ENCODE measurements around the gene JMJD7. TPM values are rescaled to one million over a fixed set of nuclear protein-coding genes. Genes with fewer than 3 reads are reported as not detected.

The JMJD7 gene
- total RNA-seq (2011; cell fraction: chromatin; rRNA removed; ENCODE audit: low replicate concordance), result 7.0 and 13.8 TPM in 2 replicates
- total RNA-seq (2011; cell fraction: nucleolus; rRNA removed), result 7.2 and 8.5 TPM in 2 replicates
- 12.6 and 15.4 TPM in 2 replicates for total RNA-seq (2011; cell fraction: nucleoplasm; rRNA removed)
- total RNA-seq (2014; rRNA removed) (6.1 and 11.3 TPM in 2 replicates), total RNA-seq (2014; rRNA removed; fragmentation: Illumina TruSeq; extraction: Trizol) (3.2 and 3.8 TPM in 2 replicates), total RNA-seq (2015; rRNA removed; fragmentation: Illumina TruSeq; extraction: Trizol) (4.3 and 5.3 TPM in 2 replicates), total RNA-seq (2021) (12.2 and 13.1 TPM in 2 replicates), polyA plus RNA-seq (2011; rRNA removed) (7.9 and 8.8 TPM in 2 replicates), polyA plus RNA-seq (2014; fragmentation: Illumina TruSeq; extraction: Trizol) (6.8 and 9.4 TPM in 2 replicates), polyA plus RNA-seq (2014; fragmentation: Nextera tagmentation; extraction: Ambion mirVana) (1 to 10 TPM; 1.2 to 2.9 TPM), polyA plus RNA-seq (2014; rRNA removed) (9.7 and 13.9 TPM in 2 replicates), polyA minus RNA-seq (2011; rRNA and poly(A)+ RNA removed) (0.60 and 3.0 TPM in 2 replicates), Bru-seq, nascent RNA (percentile 64 among the genes with signal in this experiment), BruChase-seq, experiment 1, labeled RNA remaining after a 2-hour chase (percentile 62 among the genes with signal in this experiment), BruChase-seq, experiment 2, labeled RNA remaining after a 6-hour chase (percentile 67 among the genes with signal in this experiment)
- 8.0 and 19.6 TPM in 2 replicates for polyA plus RNA-seq (2011; cell fraction: cytosol; rRNA removed)
- 18.0 and 36.7 TPM in 2 replicates for polyA plus RNA-seq (2011; cell fraction: nucleus; rRNA removed)
- polyA plus RNA-seq (2012), result 7.7 and 16.3 TPM in 2 replicates
- 4.1 and 4.4 TPM in 2 replicates for polyA minus RNA-seq (2011; cell fraction: cytosol; rRNA and poly(A)+ RNA removed)
- 4.0 and 4.7 TPM in 2 replicates for polyA minus RNA-seq (2011; cell fraction: nucleus; rRNA and poly(A)+ RNA removed)
- long read RNA-seq, experiment 1, transcript JMJD7-201 (8 exons, 1,416 nt), result major isoform, 13 of 15 reads
- long read RNA-seq, experiment 1, partial matches to known transcripts, result 0 of 15 reads
- long read RNA-seq, experiment 1, other reads (novel, unspliced or antisense), result 1 of 15 reads
- long read RNA-seq, experiment 2, partial matches to known transcripts, result 3 of 7 reads
- long read RNA-seq, experiment 2, other reads (novel, unspliced or antisense), result 1 of 7 reads
- long read RNA-seq, experiment 3, transcript JMJD7-201 (8 exons, 1,416 nt), result major isoform, 7 of 10 reads
- long read RNA-seq, experiment 3, partial matches to known transcripts, result 0 of 10 reads
- long read RNA-seq, experiment 3, other reads (novel, unspliced or antisense), result 0 of 10 reads

- H3K9me1 ChIP-seq (ENCODE audit: control insufficient read depth, insufficient read depth, low read length), result no peaks in the 10 kb centered on the region
- ChIA-PET POLR2A (interaction anchor here (0.6 to 1.0 kb wide), 3 partner anchors 13 to 27 kb away, joined by 3 read pairs; no protein-coding TSS in a partner anchor), CTCF (ENCODE audit: low intra/inter-chr PET ratio) (interaction anchor here (0.6 kb wide), 1 partner anchor 508 kb away, joined by 4 read pairs; no protein-coding TSS in a partner anchor)
- H3K36me3 ChIP-seq (ENCODE audit: control insufficient read depth, insufficient read depth, low read length), result peaks cover 10% of the 10 kb centered on the region; the same call in 1 of the 3 replicates
- intact Hi-C loops (cut with micrococcal nuclease), result no loop called here
- H3K27me3 ChIP-seq (ENCODE audit: control insufficient read depth in 2 of 2, insufficient read depth in 2 of 2, low read length in 2 of 2), result no peaks in the 10 kb centered on the region
- peak; percentile 90 to 100 (median 99) for DNase-seq (ENCODE audit: extremely low read depth in 1 of 4, low spot score in 3 of 4)
- H2AFZ ChIP-seq (ENCODE audit: low read depth, low read length), result peak within 1 kb of the TSS; percentile 91
- BruUV-seq (replicated peaks), result TSS peak; percentile 67
- no peaks in the 10 kb centered on the region for H3K9me3 ChIP-seq (replicated peaks; ENCODE audit: control insufficient read depth, insufficient read depth, low read depth, low read length)
- peak within 1 kb of the TSS; percentile 52 for H3K4me3 ChIP-seq
- in situ Hi-C loops (cut with MboI), result no loop called here
- peak within 1 kb of the TSS; percentile 87 for H3K4me2 ChIP-seq (ENCODE audit: insufficient read depth, low read length)
- 0 out of 2 replicates have a peak, but pooled peaks cover 3% of the 10 kb centered on the region for H4K20me1 ChIP-seq (replicated peaks; ENCODE audit: control insufficient read depth, insufficient read depth, low read length)
- peak within 1 kb of the TSS; percentile 65 to 98 for H3K9ac ChIP-seq (ENCODE audit: insufficient read depth in 1 of 2, low read depth in 2 of 2, low read length in 2 of 2)
- WGBS (ENCODE audit: insufficient coverage, low coverage, missing lambda C conversion rate), result 1% methylated on average over 32 of the region's 66 CpGs
- ATAC-seq, result peak; percentile 97
- H3K4me1 ChIP-seq (replicated peaks in 1 of 2; ENCODE audit: control insufficient read depth in 2 of 2, insufficient read depth in 2 of 2, low read length in 2 of 2), result peaks cover 6 to 23% of the 10 kb centered on the region in 2 experiments; a peak in 2 of 5 replicates
- H3K27ac ChIP-seq (ENCODE audit: extremely low read depth, low read depth, low read length), result peak within 1 kb of the TSS; percentile 12; the same call in 1 of the 3 replicates
- peak; percentile 85 for FAIRE-seq
- peaks cover 9% of the 10 kb centered on the region; the same call in 2 of the 3 replicates for H3K79me2 ChIP-seq (ENCODE audit: control insufficient read depth, insufficient read depth, low read length)
- TF ChIP-seq BHLHE40 (IDR thresholded peaks at IDR 0.05; ENCODE audit: low read length) (no peak), SMARCA4 (IDR thresholded peaks at IDR 0.05) (0 out of 2 replicates have a peak, but pooled peaks have one; percentile 49), PATZ1 (CRISPR knock-in tag; IDR thresholded peaks at IDR 0.05; ENCODE audit: borderline replicate concordance) (no peak), BRF2 (IDR thresholded peaks at IDR 0.05; ENCODE audit: borderline replicate concordance, insufficient read depth, insufficient read length) (no peak), PRMT5 (CRISPR knock-in tag; IDR thresholded peaks at IDR 0.05) (no peak), TCF3 (CRISPR knock-in tag; IDR thresholded peaks at IDR 0.05) (no peak), SNAPC5 (CRISPR knock-in tag; IDR thresholded peaks at IDR 0.05) (no peak), ZNF121 (CRISPR knock-in tag; conservative IDR thresholded peaks at IDR 0.05) (no peak)
These were observed at the start of gene JMJD7 for GRCh38 chr15:41827880-41828806. JMJD7 (plus strand) TSS chr15:41828092; CDS start chr15:41828125, 33 bp downstream.
